AG04450 (cell line): ENCODE data around the gene EVA1A. TPM values are rescaled to one million over a fixed set of nuclear protein-coding genes. Genes with fewer than 3 reads are reported as not detected.
A peak's percentile ranks its signal among the peaks of the same experiment; 100 is the strongest.

Source experiments
- CTCF ChIA-PET: fragments of 300-600, 350-600 bp; formaldehyde crosslinking; extraction: SDS; loops from one replicate; lab custom pipeline; 2022; ENCODE audit warnings: antibody characterized with exemption, inconsistent platforms; lab: Charles Lee
- POLR2A ChIA-PET: fragments of 350-600 bp; formaldehyde crosslinking; extraction: SDS; loops from one replicate; lab custom pipeline; 2021; ENCODE audit warnings: antibody characterized with exemption, inconsistent platforms; lab: Yijun Ruan, JAX
- DNase-seq: peaks from one replicate; pipeline ENCODE4 v3.0.0-alpha.2; 2011; ENCODE audit warnings: low read depth, low spot score
- H3K27ac ChIP-seq: one replicate; pipeline ENCODE4 v1.5.1; 2012; ENCODE audit warnings: low read depth, low read length, control low read depth
- H3K27me3 ChIP-seq: one replicate; pipeline ENCODE4 v1.6.0; 2012; ENCODE audit warnings: low read length; ENCODE audit not compliant: control insufficient read depth, insufficient read depth
- H3K4me3 ChIP-seq: 2 replicates; pipeline ENCODE4 v1.5.1; 2011; ENCODE audit warnings: mild to moderate bottlenecking, low read depth, low read length, control low read depth
- H3K9me3 ChIP-seq: 2 replicates; pipeline ENCODE4 v1.5.1; 2012; ENCODE audit warnings: low read length; ENCODE audit not compliant: control insufficient read depth, insufficient read depth
- CTCF ChIP-seq: IDR thresholded peaks from 2 replicates; pipeline ENCODE4 v1.5.1; 2011; ENCODE audit warnings: low read depth, low read length, control low read depth, inconsistent platforms
- polyA plus RNA-seq: library from polyadenylated mRNA; depleted of rRNA; stranded (reverse); fragments of >200 nt; gene quantifications from 2 replicates; pipeline ENCODE4 v1.2.3, GENCODE V29; 2011

The EVA1A gene
- polyA plus RNA-seq, 1 experiment: 22.8 TPM

GRCh38 chr2:75464348-75464946 lies 96.3 kb downstream of the EVA1A start:
- ChIA-PET POLR2A (no interaction called here), CTCF (interaction anchor here (0.6 to 14.4 kb wide), 35 partner anchors 8 to 400 kb away, joined by 3 to 245 read pairs (median 5); partner anchors contain the start of genes EVA1A and TACR1)
- Histone ChIP-seq H3K9me3 (no peaks in the 10 kb centered on the region), H3K4me3 (no peak overlapping the region), H3K27ac (no peak overlapping the region), H3K27me3 (no peaks in the 10 kb centered on the region)
- TF ChIP-seq CTCF: peak; percentile 91
- no peak for DNase-seq

DNA sequence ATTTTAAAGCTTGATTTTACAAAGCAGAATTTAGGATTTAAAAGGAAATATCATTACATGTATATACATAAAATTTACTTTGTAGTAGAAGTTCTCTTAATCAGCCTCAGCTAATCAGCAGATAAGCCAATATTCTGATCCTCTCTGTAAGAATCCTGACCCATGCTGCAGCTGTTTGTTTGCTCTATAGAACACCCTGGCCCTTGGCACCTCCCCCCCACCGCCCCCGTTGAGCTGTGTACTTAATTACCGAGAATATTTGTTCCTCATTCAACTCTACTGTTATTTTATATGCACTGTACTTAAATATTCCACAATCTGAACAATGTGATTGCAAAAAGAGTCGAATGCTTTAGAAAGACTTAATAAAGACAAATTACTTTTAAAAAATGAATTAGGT lies 98.0 kb downstream of the EVA1A start:
- ChIA-PET CTCF (interaction anchor here (0.7 to 14.4 kb wide), 8 partner anchors 17 to 178 kb away, joined by 3 to 245 read pairs (median 36); no protein-coding TSS in a partner anchor), POLR2A (no interaction called here)
- no peak for DNase-seq

GRCh38 chr2:75462206-75462605 lies 98.5 kb downstream of the EVA1A start:
- no peak for DNase-seq
- H3K27ac ChIP-seq: no peak overlapping the region
- CTCF ChIA-PET: interaction anchor here (2.8 to 14.4 kb wide), 5 partner anchors 143 to 173 kb away, joined by 15 to 245 read pairs (median 74); no protein-coding TSS in a partner anchor
- TF ChIP-seq CTCF: no peak
- H3K27me3 ChIP-seq: peaks cover 7% of the 10 kb centered on the region
- POLR2A ChIA-PET: no interaction called here
- H3K4me3 ChIP-seq: no peak overlapping the region
- no peaks in the 10 kb centered on the region for H3K9me3 ChIP-seq

More for the DNA sequence above, 98.0 kb downstream of the EVA1A start:
- TF ChIP-seq CTCF: no peak
- H3K9me3 ChIP-seq: no peaks in the 10 kb centered on the region
- no peak overlapping the region for H3K4me3 ChIP-seq
- H3K27ac ChIP-seq: no peak overlapping the region
- peaks cover 6% of the 10 kb centered on the region for H3K27me3 ChIP-seq

GRCh38 chr2:75460630-75461029 lies 100.1 kb downstream of the EVA1A start:
- no peak for DNase-seq
- no peak overlapping the region for H3K4me3 ChIP-seq
- ChIA-PET CTCF (interaction anchor here (1.2 to 14.4 kb wide), 5 partner anchors 20 to 361 kb away, joined by 3 to 245 read pairs (median 6); no protein-coding TSS in a partner anchor), POLR2A (interaction anchor here (1.4 kb wide), 1 partner anchor 136 kb away, joined by 5 read pairs; no protein-coding TSS in a partner anchor)
- H3K9me3 ChIP-seq: no peaks in the 10 kb centered on the region
- H3K27me3 ChIP-seq: peaks cover 7% of the 10 kb centered on the region
- H3K27ac ChIP-seq: no peak overlapping the region
- TF ChIP-seq CTCF: no peak

- peak; percentile 65 for DNase-seq
- H3K27ac ChIP-seq: no peak overlapping the region
- no peak overlapping the region for H3K4me3 ChIP-seq
- CTCF ChIA-PET: interaction anchor here (1.7 to 14.4 kb wide), 3 partner anchors 21 to 168 kb away, joined by 3 to 245 read pairs (median 15); no protein-coding TSS in a partner anchor
- H3K9me3 ChIP-seq: no peaks in the 10 kb centered on the region
- TF ChIP-seq CTCF: no peak
- peaks cover 7% of the 10 kb centered on the region for H3K27me3 ChIP-seq
- POLR2A ChIA-PET: interaction anchor here (1.4 kb wide), 1 partner anchor 136 kb away, joined by 5 read pairs; no protein-coding TSS in a partner anchor
These were observed 101.0 kb downstream of the EVA1A start for GRCh38 chr2:75459565-75460310.
